Measurements from ENCODE around the gene ADSS1.

Gene ADSS1

DNA sequence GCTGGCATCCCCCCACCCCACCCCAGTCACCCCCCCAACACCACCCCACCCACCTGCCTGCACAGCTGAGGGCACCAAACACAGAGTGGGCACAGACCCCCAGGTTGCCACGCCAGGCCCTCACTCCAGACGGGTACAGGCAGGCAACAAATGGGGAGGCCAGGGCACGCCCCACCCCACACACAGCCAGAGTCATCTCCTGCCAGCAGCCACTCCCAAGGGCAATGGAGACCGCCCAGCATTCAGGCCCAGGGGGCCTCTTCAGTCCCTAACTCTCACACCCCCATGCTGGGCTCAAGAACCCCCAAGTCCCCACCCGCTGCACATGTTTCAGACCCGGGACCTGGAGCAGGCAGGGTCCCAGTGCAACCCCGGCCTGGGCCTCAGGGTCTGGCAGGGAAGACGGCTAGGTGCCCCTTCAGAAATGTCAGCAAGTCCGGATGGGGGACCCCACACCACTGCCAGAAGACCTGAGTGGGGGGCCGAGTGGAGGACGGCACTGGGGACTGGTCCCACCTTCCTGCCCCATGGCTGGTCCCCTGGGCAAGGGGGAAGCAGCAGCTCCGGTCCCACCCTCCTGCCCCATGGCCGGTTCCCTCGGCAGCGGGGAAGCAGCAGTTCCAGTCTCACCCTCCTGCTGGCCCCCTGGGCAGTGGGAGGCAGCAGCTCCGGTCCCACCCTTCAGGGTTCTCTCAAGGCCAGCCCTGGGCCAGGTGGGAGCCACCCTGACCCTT, 59.6 kb downstream of the ADSS1 start:
- no peak for DNase-seq (ENCODE audit: low spot score)

DNA sequence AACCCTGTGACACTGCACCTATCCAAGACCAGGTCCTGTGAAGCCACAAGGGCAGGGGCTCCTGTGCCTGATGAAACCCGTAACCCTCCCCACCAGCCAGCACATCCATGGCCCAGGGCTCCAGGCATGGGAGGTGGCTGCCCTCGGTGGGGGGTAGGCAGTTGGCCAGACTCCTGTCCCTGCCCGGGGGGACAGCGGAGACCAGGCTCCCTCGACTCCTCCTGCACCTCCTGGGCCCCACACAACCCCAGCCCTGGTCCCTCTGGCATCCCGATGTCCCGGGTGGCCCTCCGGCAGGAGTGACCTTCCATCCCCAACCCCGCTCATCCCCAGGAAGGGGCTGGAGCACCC, 60.2 kb downstream of the ADSS1 start:
- DNase-seq (ENCODE audit: low spot score) = no peak

DNA sequence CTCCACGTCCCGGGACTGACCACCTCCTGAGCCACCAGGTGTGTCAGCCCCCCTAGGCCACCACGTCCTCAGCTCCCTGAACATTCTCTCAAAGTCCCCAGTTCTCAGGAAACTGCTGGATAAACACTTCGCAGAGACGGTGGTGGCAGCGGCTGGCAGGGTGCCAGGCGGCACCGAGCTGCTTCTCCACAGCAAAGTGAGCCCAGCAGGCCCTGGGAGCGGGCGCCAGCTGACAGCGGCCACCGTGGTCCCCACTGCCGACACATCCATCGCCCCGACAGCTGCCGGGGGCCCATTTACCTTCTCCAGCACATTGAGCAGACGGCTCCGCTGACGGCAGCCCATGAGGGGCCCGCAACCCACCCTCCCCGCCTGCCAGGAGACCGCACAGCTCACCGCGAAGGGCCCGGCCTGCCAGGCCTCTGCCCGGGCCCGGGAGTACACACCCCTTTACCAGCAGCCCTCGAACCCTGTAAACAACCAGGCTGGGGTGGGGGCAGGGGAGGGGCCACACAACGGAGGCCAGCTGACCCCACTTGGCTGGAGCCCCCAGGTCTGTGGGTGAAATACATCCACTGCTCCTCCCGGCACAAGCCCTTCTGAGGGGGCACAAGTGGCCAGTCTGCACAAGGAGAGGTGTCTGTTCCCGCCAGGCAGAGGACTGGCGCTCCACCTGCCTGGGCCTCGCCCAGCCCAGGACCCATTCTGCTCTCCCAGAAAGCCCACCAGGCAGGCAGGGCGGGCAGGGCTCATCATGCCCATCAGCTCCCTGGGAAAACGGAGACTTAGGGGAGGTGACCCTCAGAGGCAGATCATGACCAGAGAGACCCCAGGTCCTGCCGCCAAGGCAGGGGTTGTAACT, 61.0 kb downstream of the ADSS1 start:
- DNase-seq (ENCODE audit: low spot score) = no peak

DNA sequence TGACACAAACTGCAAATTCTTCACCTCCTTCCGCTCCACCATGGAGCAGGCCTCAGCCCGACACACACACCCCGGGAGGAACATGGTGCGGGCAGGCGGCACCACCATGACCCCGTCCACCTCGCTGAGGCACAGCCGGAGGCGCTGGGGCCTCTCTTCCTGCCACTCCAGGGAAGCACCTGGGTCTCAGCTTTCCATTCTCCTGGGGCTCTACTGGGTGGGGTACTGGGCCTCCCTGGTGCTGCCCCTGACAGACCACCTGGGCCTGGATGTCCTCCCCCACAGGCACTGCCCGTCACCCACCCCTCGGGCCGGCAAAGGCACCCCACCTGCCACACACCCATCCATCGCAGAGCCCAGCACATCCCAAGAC, 61.7 kb downstream of the ADSS1 start:
- no peak for DNase-seq (ENCODE audit: low spot score)

DNA sequence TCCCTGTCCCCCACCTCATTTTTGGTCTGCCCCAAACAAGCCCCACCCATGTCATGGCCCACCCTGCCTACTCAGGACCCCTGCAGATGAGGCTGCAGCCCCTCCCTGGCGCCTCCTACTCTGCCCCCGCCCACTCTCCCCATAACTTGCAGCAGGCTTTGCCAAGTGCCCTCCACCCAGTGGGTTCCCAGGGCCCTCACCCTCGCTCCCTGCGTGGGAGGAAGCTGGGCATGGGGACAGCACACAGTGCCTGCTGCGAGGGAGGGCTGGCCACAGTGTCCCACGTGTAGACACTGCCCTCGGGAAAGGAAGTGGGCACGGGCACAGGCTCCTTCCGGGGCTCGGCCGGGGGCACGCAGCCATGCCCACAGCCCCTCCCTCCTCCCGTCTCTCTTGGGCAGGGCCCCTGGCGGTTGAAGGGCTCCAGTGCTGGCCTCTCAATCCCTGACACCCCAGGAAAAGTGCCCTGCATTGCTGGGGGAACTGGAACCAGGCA, 62.1 kb downstream of the ADSS1 start:
- DNase-seq (ENCODE audit: low spot score) = no peak

DNA sequence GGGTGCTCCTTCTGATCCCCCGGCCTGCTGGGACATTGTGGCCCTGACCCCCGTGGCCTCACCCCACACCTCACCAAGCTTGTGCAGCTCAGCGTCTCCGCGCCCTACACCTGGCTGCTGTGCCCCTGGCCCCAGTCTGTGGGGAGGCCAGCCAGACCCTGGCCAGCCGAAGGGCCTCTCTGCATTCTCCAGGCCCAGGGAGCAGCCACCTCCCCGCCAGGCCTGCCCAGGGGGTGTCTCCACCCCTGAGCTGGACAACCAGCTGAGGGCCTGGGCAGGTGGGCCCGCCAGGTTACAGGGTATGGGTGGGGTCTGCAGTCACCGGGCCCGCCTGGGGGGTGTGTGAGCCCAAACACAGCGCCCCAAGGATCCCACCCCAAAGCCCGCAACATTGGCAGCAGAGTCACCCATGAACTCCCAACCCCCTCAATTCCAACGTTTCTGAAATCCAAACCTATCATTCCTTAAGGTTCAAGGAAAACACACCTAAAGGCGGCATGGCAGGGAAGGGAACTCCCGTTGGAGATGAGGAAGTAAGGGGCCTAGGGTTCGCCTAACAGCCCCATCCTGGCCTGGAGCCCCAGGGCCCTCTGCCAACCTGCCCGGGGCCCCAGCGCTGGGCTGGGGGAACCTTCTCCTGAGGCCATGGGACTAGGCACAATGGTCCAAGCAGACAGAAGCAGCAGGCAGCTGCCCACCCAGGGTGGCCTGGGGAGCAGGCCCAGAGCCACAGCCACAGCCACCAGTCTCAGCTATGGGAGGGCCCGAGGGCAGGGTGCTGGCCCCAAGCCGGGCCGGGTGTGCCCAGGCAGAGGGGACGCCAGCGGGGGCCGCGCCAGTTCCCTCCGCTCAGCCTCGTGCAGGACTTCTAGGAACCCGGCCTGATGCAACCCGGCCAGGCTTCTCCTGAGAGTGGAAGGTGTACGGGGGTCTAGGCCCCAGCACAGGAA, 63.0 kb downstream of the ADSS1 start:
- no peak for DNase-seq (ENCODE audit: low spot score)

DNA sequence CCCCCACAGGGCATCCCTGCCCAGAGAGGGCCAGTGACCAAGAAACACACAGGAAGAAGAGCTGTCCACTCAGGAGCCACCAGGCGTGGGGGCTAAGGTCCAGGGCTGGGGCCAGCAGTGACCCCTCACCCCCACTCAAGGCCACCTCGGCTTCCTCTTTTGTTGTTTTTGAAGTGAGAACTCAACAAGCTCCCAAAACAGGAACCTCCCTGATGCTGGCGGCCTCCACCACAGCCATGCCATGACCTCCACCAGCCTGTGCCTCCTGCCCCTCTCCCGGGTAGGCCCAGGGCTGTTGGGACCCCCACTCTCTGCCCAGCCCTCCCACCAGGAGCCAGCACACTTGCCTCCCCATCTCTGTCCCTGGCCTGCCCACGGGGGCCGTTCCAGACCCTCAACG, 63.7 kb downstream of the ADSS1 start:
- no peak for DNase-seq (ENCODE audit: low spot score)

DNA sequence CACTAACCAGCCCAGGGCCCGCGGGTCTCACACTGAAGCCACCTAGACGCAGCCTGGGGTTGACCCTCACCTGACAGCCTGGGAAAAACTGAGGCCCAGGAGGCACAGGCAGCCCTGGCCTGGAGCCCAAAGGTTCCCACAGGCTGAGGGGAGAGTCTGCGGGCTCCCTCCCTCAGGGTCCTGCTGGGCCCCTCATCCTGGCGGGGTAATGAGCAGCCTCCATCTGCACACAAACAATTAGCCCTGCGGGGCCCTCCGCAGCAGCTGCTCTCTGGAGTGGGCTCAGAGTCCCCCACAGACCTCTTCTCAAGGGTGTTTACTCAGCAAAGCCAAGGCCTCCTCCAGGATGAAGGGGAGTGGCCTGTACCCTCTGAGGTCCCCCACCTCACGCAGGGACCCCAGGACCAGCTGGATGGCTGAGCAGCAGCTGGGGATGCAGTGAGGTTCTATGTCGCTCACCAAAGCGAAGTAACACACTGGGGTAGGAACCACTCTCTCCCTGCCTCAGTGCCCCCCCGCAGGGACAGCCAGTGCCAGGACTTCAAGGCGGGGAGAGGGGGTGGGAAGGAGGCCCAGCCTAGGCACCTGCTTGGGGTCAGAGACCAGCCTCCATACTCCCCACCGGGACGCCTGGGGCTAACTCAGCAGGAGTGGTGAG, 64.3 kb downstream of the ADSS1 start:
- no peak for DNase-seq (ENCODE audit: low spot score)

DNA sequence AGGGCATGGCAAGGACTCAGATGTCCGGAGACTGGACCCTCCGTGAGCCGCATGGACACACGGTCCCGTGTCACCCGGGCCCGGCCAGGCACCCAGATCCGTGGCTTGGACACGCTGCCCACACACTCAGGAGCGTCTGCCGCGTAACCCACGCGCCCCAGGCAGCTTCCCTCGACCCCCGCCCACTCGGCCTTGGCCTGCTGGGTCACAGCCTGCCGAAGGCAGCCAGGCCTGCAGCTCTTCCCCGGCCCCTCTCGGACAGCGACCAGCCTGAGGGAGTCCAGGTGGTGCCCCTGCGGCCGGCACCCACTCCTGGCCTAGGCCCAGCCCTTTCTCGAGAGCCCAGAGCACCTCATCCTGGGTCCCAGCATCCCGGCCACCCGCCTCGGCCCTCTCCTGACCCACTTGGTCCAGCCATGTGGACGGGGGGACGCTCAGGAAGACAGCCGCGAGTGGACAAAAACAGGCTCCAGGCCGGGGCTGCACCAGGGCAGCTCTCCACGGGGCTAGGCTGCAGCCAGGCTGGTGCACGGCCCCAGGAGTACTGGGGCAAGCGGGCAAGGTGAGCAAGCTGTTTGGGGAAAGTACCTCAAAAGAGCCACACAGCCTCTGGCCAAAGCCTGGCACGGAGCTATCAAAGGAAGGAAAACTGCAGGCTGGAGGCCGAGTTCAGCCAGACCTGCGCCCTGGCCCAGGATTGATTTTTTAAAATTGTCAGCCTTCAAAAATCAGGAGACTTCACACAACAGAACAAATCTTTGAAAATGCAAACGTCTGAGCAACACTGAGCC, 65.0 kb downstream of the ADSS1 start:
- DNase-seq (ENCODE audit: low spot score) = no peak

DNA sequence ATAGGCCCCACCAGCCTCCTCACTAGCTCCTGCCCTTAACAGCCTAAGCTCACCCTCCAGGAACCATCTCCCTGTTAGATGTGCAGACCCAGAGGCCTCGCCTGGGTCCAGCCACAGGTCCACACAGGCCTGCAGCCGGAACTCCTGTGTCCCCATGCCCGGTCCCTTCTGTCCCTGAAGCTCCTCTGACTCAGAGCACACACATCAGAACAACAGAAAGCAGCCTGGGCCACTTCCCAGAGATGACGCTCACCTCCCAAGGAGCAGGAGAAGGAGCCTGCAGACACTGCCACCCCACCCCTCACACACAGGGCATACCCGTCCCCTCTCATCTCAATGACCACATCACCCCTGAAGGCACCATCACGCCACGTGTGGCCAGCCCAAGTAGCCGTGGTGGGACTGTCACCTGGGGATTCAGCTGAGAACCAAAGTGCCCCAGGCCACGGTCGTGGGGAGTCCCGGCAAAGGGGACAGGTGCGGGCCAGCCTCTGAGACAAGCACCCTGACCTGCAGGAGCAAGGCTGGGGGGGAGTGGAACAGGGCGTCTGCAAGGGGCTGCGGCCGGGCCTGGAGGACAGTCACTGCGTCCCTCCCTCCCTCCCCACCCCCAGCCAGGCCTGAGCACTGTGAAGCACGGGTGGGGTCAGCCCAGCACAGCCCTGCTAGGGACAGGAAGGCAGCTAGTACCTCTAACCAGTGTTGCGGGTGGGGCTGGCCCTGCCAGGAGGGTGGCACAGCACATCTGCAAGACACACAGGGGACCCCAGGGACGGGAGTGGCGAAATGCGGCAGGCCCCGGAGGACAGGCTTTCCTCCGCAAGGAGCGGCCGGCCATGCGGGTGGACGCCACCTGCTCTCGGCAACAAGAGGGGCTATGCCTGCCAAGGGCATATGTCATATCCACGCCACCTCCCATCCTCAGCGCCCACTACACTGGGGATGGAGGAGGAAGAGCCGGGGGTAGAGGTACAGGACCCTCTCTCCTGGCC, 66.0 kb downstream of the ADSS1 start:
- DNase-seq (ENCODE audit: low spot score) = no peak

DNA sequence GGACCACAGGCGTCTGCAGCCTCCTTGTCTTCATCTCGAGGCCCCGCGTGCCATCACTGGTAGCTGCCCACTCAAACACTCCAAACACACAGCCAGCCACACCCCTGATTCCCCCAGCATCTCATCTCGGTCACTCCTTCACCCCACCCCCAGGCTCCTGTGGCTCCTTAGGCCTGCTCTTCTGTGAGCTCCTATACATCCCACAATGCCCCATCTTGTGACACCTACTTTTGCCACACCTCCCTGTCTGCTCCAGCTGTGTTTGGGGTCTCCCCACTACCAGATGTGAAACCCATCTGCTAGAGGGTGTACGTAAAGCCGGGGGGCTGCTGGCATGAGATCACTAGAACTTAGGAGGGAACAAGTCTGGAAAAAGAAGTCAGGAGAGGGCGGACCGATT, 67.4 kb downstream of the ADSS1 start:
- no peak for DNase-seq (ENCODE audit: low spot score)

DNA sequence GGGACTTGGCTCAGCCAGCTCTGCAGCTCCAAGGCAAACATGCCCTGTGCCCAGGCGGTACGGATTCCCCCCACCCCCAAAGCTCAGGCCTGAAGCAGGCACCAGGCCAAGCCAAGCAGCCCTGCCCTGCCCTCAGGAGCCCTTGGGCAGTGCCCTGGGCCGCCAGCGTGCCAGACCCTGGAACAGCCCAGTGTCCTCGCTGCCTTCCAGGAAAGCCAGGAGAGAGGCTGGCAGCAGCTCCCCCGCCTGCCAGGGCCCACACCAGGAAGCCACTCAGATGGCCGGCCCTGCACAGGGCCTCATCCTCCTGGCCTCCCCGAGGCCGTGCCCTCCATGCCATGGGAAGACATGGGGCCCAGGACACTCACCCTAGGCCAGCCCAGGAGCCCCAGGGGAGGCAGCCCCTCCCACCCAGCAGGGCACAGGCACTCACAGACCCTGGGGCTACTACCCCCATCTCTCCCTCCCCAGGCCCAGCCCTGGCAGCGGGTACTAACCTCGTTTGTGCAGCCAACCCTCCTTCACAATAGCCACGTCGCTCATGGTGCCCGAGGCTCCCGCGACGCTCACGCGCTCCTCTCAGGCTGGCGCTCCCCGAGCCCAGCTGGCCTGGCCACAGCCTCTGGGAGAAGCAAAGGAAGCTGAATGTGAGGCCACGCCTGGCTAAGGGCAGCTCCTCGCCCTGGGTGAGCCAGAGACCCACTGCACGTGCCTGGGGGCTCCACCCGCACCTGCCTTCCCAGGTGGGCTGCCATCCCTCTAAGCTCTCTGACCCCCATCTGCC, 68.3 kb downstream of the ADSS1 start:
- no peak for DNase-seq (ENCODE audit: low spot score)

DNA sequence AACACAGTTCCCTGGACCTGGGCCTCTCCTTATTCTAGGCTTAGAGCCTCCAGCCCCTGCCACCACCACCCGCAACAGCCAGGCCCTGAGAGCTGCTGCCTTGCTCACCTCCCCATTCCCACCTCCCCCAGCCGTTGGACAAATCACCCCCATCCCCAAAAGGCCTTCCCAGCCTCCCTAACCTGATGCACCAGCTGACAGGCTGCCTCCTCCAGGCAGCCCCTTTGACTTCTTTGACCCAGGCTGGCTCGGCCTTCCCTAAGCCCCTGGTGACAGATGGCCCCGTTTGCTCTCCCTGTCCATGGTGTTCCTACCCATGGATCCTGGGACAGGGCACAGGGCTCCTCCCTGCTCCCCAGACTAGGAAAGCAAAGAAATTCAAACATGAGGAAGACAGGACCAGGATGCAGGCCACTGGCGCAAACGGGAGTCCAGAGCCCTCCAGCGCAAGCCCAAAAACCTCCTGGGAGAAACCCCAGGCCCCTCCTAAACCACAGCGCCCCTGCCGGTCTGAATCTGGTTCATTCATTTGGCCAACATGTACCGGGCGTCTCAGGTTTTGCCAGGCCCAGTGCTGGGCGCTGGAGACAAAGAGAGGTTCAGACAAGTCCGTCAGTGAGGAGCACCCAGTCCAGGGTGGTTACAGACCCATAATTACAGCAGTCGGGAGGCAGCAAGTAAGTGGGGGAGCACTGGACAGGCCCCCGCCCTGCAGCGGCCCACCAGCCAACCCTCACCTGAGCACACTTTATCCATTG, 69.1 kb downstream of the ADSS1 start:
- no peak for DNase-seq (ENCODE audit: low spot score)

DNA sequence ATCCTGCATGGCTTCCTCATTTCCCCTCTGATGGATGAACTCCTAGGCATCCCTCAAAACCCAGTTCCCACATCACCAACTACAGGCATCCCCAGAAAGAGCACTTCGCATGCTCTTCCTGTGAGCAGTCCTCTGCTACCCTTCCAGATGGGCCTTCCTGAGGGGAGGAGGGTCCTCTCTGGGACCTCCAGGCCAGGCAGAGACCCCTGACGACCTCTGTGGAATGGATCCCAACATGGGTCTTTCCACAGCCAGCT, 69.6 kb downstream of the ADSS1 start:
- no peak for DNase-seq (ENCODE audit: low spot score)

DNA sequence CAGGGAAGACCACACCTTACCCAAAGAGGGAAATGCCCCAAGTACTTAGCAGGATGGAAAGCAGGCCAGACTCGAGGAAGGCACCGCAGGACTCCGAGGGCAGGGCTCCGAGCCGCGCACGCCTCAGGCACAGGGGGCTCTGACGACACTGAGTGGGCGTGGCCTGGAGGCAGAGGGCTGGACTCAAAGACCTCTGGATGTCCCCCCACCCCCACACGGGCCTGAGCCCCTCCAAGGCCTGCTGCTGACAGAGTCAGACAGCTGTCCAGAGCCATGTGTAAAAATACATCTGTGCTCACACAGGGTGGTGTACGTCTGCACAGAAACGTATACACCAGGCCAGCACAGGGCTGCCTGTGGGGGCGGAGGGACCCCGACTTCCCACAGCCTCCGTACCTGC, 70.1 kb downstream of the ADSS1 start:
- peak; percentile 51 for DNase-seq (ENCODE audit: low spot score)

DNA sequence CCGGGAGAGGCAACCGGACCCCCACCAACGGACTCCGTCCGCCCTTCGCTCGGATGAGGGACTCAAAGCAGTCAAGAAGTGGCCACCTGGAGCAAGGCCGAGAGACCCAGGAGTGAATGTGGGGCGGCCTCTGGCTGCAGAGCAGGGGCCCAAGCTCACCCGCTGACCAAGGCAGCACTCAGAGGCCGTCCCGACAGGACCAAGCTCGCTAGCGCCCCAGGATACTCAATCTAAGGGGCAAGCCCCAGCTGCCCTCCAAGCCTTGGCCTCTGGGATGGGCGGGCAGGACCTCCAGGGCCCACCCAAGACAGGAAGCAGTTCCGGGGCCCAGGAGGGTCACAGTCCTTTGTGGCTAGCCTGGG, 70.6 kb downstream of the ADSS1 start:
- DNase-seq (ENCODE audit: low spot score) = no peak

DNA sequence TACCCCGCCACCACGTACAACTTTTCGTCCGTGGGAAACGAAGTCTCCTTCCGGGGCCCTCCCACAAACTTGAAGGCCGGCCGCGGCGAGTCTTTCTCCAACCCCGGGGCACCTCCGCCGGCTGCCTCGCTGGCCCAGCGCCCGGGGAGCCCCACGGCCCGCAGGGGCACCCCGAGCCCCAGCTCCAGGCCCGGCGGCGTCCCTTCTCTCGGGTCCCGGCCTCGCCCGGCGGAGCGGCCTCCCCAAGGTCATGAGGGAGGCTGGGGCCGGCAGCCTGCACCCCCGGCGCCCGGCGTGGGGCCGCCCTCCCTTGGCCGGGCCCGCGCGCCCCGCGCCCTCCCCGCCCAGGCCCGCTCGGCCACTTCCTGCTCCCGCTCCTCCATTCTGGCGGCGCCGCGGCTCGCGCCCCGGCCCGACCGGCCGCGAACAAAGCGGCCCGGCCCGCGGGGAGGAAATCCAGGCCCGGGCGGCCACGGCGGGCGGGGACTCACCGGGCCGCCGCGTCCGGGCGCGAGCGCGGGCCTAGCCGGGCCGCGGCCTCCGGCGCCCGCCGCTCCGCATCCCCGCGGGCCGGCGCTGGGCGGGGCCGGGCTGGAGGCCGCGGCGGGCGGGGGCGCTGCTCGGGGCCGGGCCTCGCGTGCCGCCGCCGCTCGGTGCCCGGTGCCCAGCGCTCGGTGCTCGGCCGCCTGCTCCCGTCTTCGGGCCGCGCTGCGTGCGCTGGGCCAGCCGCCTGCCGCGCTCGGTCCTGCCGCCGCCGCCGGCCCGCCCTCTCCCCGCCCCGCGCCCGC, 71.2 kb downstream of the ADSS1 start, which contains the start of gene AKT1:
Gene AKT1, minus strand, starts transcription at position 756 of the 788 bp plus-strand sequence. CDS start 3,105 bp downstream, outside the sequence.
- DNase-seq (ENCODE audit: low spot score) = no peak

Measured in activated CD4-positive, alpha-beta T cell treated with anti-CD3 and anti-CD28 coated beads, Interleukin-2, Interleukin-4, amounts not matched to agents 100 ng/mL and 50 ng/mL, durations not matched to agents 16 hours and 8 hours (primary cell).